ENCODE measurements around the gene PLXNC1. TPM values are rescaled to one million over a fixed set of nuclear protein-coding genes. Genes with fewer than 3 reads are reported as not detected.

Gene PLXNC1
- polyA plus RNA-seq, 1 experiment: 4.8 TPM

DNA sequence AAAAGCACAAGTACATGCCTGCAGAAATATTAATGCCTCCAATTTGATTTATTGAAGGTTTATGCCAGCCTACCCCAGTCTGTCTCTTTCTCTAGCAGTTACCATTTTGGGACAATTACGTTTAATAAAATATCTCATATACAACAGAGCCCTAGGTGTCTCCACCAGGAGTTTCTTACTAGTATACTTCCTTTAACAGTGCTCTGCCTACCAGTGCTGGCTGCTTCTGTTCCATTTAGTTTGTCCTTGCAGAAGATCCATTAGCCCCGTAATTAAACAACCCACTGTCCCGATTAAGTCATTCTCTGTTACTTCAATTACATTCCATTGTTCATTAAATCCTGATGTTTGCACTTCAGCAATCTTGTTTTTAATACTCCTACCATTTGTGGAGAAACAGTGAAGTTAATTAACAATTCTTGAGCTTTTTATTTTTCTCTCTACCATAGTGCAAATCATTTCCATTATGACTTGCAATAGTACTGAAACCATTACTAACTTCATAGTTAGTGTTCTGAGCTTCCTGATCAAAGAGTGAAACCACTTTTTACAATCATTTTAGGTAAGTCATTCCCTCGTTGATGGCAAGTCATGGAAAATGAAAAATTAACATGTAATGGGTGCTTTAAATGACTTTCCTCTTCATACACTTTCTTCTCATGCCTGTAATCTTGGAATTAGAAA, 121.1 kb downstream of the PLXNC1 start:
- ChIA-PET POLR2A (no interaction called here), CTCF (no interaction called here)
- Histone ChIP-seq H3K27ac (ENCODE audit: low read depth, low read length) (no peak overlapping the region), H3K27me3 (ENCODE audit: control insufficient read depth, insufficient read depth, low read length) (peaks cover 7% of the 10 kb centered on the region), H3K9me3 (ENCODE audit: control insufficient read depth, insufficient read depth, low read length) (no peaks in the 10 kb centered on the region), H3K4me3 (ENCODE audit: low read depth, low read length) (no peak overlapping the region)
- no peak for TF ChIP-seq CTCF (IDR thresholded peaks at IDR 0.05; ENCODE audit: low read depth, low read length)
- DNase-seq (ENCODE audit: low read depth, low spot score): no peak

DNA sequence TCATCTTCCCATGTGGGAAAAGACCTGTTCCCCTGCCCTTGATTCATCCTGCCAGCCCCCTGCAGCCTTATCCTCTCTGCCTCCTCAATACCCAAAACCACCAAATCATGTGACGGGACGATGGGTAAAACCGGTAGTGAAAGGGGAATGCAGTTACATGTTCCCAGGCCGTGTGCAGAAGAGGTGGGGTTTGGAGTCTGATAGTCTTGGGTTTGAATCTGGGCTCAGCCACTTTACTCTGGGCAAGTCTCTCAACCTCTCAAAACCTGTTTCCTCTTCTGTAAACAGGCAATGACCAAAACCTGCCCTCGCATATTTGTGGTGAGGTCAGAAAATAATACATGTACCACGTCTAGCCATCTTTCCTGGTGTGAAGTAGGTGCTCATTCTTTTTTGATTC, 123.0 kb downstream of the PLXNC1 start:
- no peak for TF ChIP-seq CTCF (IDR thresholded peaks at IDR 0.05; ENCODE audit: low read depth, low read length)
- H3K4me3 ChIP-seq (ENCODE audit: low read depth, low read length): no peak overlapping the region
- no peaks in the 10 kb centered on the region for H3K9me3 ChIP-seq (ENCODE audit: control insufficient read depth, insufficient read depth, low read length)
- peaks cover 7% of the 10 kb centered on the region for H3K27me3 ChIP-seq (ENCODE audit: control insufficient read depth, insufficient read depth, low read length)
- no peak overlapping the region for H3K27ac ChIP-seq (ENCODE audit: low read depth, low read length)
- CTCF ChIA-PET: no interaction called here
- POLR2A ChIA-PET: no interaction called here
- no peak for DNase-seq (ENCODE audit: low read depth, low spot score)

DNA sequence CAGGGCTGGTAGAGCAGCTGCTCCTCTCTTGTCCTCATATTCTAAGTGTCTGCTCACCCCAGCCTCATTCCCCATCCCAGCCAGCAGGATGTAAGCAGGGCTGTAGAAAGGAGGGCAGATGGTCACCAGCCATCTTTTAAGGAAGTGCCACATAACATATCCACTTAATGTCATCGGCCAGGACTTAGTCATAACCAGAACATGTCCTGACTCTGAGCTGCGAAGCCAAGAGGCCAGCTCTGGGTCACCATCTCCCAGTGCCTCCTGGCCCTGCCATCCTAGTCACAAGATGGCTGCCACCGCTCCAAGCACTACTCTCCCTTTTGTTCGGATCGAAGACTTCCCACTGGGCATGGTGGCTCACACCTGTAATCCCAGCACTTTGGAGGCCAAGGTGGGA, 123.9 kb downstream of the PLXNC1 start:
- CTCF ChIA-PET: no interaction called here
- POLR2A ChIA-PET: no interaction called here
- H3K9me3 ChIP-seq (ENCODE audit: control insufficient read depth, insufficient read depth, low read length): no peaks in the 10 kb centered on the region

DNA sequence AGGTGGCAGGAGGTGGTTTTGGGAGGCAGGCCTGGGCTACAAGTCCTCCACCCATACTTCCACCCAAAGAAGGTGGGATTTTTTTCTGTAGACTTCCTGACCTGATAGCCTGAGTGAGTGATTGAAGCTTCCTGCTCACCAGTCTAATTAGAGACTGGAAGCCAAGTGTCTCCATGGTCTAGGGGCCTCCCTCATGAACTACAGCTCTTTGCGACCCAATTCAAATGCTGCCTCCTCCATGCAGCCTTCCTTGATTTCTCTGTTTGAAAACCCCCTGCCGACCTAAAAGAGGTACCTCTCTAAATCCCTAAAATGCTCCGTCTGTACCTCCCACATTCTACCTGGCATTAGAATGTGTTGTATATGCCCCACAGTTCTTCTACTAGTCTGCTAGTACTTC, 124.9 kb downstream of the PLXNC1 start:
- H3K9me3 ChIP-seq (ENCODE audit: control insufficient read depth, insufficient read depth, low read length): no peaks in the 10 kb centered on the region
- CTCF ChIA-PET: no interaction called here

More for the DNA sequence above, 123.9 kb downstream of the PLXNC1 start:
- Histone ChIP-seq H3K27ac (ENCODE audit: low read depth, low read length) (no peak overlapping the region), H3K4me3 (ENCODE audit: low read depth, low read length) (no peak overlapping the region), H3K27me3 (ENCODE audit: control insufficient read depth, insufficient read depth, low read length) (peaks cover 7% of the 10 kb centered on the region)
- TF ChIP-seq CTCF (IDR thresholded peaks at IDR 0.05; ENCODE audit: low read depth, low read length): no peak
- no peak for DNase-seq (ENCODE audit: low read depth, low spot score)

More for the DNA sequence above, 124.9 kb downstream of the PLXNC1 start:
- no peak overlapping the region for H3K4me3 ChIP-seq (ENCODE audit: low read depth, low read length)
- no peak overlapping the region for H3K27ac ChIP-seq (ENCODE audit: low read depth, low read length)
- H3K27me3 ChIP-seq (ENCODE audit: control insufficient read depth, insufficient read depth, low read length): peaks cover 7% of the 10 kb centered on the region
- no peak for TF ChIP-seq CTCF (IDR thresholded peaks at IDR 0.05; ENCODE audit: low read depth, low read length)
- no peak for DNase-seq (ENCODE audit: low read depth, low spot score)
- POLR2A ChIA-PET: no interaction called here
